Duodenal mucosa (tissue), 2 donors: Measurements from ENCODE around the gene FLVCR2.
"Not testable (repeated sequence)": the region's sequence is repeated elsewhere in the genome, so short reads cannot be mapped to it uniquely, and the experiment has no call there.

Source experiments
- H3K27ac ChIP-seq: one replicate; pipeline ENCODE4 v1.7.0; 2013; ENCODE audit warnings: low read depth, low read length
- H3K27me3 ChIP-seq, 2 donors: one replicate each; pipeline ENCODE4 v1.7.0; 2013; ENCODE audit warnings: low read length in 2 of 2, control low read depth in 1 of 2; ENCODE audit not compliant: insufficient read depth in 2 of 2, control insufficient read depth in 1 of 2
- H3K36me3 ChIP-seq, 2 donors: one replicate each; pipeline ENCODE4 v1.7.0; 2013; ENCODE audit warnings: low read length in 2 of 2, control low read depth in 1 of 2; ENCODE audit not compliant: insufficient read depth in 2 of 2, control insufficient read depth in 1 of 2
- H3K4me1 ChIP-seq, 2 donors: one replicate each; pipeline ENCODE4 v1.7.0; 2013; ENCODE audit warnings: low read length in 2 of 2, control low read depth in 1 of 2; ENCODE audit not compliant: insufficient read depth in 2 of 2, control insufficient read depth in 1 of 2
- H3K4me3 ChIP-seq, 2 donors: one replicate each; pipeline ENCODE4 v1.7.0; 2013; ENCODE audit warnings: low read length in 2 of 2, low read depth in 1 of 2
- H3K9ac ChIP-seq, 2 donors: one replicate each; pipeline ENCODE4 v1.7.0; 2013; ENCODE audit warnings: low read length in 2 of 2, low read depth in 1 of 2
- H3K9me3 ChIP-seq, 2 donors: one replicate each; pipeline ENCODE4 v1.7.0; 2013; ENCODE audit warnings: low read length in 2 of 2, control low read depth in 1 of 2; ENCODE audit not compliant: control insufficient read depth in 1 of 2

Gene FLVCR2

DNA sequence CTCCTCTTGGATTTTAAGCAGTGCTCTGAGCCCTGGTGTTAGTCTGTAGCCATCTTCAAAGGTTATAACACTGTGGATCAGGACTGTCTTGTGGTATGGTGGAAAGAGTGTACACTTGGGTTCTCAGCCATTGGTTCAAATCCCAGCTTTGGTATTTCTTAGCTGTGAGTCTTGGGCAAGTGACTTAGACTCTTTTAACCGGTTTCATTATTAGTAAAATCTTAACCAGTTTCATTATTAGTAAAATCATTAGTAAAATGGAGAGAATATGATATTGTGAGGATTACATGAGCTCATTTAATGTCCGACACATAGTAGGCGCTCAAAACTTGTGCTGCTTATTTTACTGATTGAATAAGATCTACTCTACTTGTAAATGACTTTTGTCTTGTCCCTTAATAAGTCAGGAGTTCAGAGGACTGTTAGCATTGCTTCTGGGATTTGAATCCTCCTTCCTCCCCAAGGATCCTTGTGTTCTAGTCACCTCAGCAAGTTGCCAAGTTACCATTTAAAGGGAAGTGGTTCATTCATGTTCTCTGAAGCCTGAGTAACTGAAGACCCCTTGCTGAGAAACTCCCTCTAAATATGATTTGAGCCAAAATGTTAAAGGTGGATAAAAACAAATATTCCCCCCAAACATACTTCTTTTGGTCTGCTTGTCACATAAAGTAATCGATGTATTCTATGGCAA lies 95.1 kb downstream of the FLVCR2 start:
- Histone ChIP-seq H3K4me3 (no peak overlapping the region), H3K9ac (no peak overlapping the region), H3K9me3 (no peaks in the 10 kb centered on the region), H3K36me3 (peaks cover 0 to 25% of the 10 kb centered on the region in 2 donors), H3K27ac (no peak overlapping the region), H3K4me1 (no peaks in the 10 kb centered on the region), H3K27me3 (no peaks in the 10 kb centered on the region)

DNA sequence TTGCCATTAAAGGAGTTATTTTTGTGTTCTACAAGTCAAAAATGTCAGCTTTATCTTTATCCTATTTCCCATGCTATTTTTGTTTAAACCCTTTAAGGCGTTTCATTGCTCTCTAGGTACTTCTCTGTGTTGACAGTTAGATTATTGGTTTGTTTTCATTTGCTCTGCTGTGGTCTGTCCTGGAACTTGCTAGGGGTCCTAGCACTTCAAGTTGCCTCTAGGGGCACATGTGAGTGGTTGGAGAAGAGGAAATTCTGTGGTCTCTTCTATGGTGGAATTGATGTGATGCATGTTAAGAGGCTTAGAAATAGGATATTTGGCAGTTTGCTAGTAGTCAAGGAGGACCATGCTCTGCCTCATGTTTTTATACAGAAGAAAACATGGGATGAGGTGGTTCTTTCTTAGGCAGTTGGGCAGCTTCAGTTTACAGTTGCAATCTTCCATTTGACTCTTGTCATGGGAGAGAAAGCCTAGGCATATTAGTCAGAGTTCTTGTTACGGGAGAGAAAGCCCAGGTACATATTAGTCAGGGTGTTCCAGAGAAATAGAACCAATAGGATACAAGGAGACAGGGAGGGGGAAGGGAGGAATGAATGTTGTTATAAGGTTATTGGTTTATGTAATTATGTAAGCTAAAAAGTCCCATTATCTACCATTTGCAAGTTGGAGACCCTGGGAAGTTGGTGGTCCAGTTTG lies 97.0 kb downstream of the FLVCR2 start:
- H3K27me3 ChIP-seq: no peaks in the 10 kb centered on the region
- no peaks in the 10 kb centered on the region for H3K9me3 ChIP-seq
- H3K36me3 ChIP-seq: peaks cover 0 to 10% of the 10 kb centered on the region in 2 donors
- no peaks in the 10 kb centered on the region for H3K4me1 ChIP-seq
- H3K4me3 ChIP-seq: no peak overlapping the region
- H3K27ac ChIP-seq: no peak overlapping the region
- no peak overlapping the region for H3K9ac ChIP-seq

DNA sequence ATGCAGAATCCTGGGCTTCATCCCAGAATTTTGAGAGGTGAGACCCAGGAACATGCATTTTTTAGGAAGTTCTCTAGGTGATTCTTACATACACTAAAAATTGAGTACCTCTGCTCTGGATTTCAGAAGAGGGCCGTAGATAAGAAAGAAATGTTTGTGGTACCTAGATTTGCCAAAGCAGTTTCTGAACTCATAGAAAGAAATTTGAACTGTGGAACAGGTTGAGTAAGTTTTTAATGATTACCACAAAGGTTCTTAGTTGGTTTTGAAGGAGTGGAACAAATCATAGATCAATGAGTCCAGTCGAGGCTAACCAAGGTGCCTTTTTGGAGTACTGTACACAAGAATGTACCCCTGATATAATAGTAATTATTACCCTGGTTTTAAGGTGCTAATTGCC lies 107.5 kb downstream of the FLVCR2 start:
- H3K27ac ChIP-seq: no peak overlapping the region
- no peaks in the 10 kb centered on the region for H3K9me3 ChIP-seq
- no peak overlapping the region for H3K9ac ChIP-seq
- peaks cover 7 to 36% of the 10 kb centered on the region in 2 donors for H3K36me3 ChIP-seq
- H3K27me3 ChIP-seq: no peaks in the 10 kb centered on the region
- no peak overlapping the region for H3K4me3 ChIP-seq
- no peaks in the 10 kb centered on the region for H3K4me1 ChIP-seq

DNA sequence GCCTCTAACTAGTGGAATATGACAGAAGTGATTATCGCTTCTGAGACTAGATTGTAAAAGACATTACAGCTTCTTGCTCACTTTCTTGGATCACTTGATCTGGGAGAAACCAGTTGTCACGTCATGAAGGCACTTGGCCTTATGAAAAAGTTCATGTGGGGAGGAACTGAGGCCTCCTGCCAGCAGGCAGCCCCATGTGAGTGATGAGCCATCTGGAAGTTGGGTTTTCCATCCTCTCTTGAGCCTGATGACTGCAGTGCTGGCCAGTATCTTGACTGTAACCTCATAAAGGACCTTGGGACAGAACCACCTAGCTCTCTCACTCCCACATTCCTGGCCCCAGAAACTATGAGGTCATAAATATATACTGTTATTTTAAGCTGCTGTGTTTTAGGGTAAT lies 110.6 kb downstream of the FLVCR2 start:
- Histone ChIP-seq H3K9me3 (no peaks in the 10 kb centered on the region), H3K4me3 (no peak overlapping the region), H3K27me3 (no peaks in the 10 kb centered on the region), H3K27ac (no peak overlapping the region), H3K9ac (no peak overlapping the region), H3K36me3 (peaks cover 10 to 31% of the 10 kb centered on the region in 2 donors), H3K4me1 (no peaks in the 10 kb centered on the region)

DNA sequence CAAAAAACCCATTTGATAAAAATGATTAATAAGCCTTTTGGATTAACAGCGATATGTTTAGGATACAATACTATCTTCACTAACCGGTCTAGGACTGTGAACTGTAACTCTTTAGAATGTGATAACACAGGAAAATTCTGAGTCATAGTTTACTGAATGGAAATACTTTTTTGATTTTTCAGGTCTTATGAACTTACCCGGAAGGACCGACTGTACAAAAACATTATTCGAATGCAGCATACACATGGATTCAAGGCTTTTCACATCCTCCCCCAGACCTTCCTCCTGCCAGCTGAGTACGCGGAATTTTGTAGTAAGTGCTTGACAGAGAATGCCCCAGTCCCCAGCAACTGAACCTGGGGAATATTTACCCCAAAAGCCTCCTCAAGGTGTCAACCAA lies 111.6 kb downstream of the FLVCR2 start:
- H3K36me3 ChIP-seq: peaks cover 10 to 31% of the 10 kb centered on the region in 2 donors
- H3K9me3 ChIP-seq: no peaks in the 10 kb centered on the region
- H3K27me3 ChIP-seq: no peaks in the 10 kb centered on the region
- H3K9ac ChIP-seq: no peak overlapping the region
- no peaks in the 10 kb centered on the region for H3K4me1 ChIP-seq
- no peak overlapping the region for H3K27ac ChIP-seq
- H3K4me3 ChIP-seq: no peak overlapping the region

DNA sequence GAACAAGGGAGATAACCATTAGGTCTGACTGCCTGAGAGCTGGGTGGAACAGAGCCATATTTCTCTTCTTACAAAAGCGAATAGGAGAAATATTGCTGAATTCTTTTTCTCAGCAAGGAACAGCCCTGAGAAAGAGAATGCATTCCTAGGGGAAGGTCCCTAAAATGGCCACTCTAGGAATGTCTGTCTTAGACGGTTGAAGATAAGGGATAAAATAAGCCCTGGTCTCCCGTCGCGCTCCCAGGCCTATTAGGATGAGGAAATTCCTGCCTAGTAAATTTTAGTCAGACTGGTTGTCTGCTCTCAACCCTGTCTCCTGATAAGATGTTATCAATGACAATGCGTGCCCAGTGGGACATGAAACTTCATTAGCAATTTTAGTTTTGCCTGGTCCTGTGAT lies 116.6 kb downstream of the FLVCR2 start:
- peaks cover 17 to 40% of the 10 kb centered on the region in 2 donors for H3K36me3 ChIP-seq
- not testable (repeated sequence) for H3K4me3 ChIP-seq, H3K4me1 ChIP-seq, H3K9me3 ChIP-seq, H3K27me3 ChIP-seq, H3K27ac ChIP-seq, H3K9ac ChIP-seq

DNA sequence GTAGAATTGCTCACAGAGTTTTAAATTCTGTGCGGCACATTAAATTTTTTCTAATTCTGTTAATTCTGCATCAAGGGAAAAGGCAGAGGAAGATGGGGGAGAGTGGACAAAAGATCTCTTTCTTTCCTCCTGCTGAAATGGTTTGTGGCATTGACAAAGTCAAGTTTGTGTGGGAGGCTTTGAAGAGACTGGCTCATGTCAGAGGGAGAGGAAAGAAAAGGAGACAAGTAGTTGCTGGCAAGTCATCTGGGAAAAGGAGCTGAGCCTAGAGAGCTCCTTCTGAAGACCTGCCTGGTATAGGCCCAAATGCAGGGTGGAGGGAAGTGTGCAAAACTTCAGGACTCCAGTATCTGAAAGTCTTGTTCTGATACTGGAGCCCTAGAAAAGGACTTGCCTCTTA lies 119.0 kb downstream of the FLVCR2 start:
- Histone ChIP-seq H3K36me3 (peaks cover 12 to 36% of the 10 kb centered on the region in 2 donors), H3K4me3 (no peak overlapping the region), H3K4me1 (no peaks in the 10 kb centered on the region), H3K9me3 (no peaks in the 10 kb centered on the region), H3K27me3 (no peaks in the 10 kb centered on the region), H3K27ac (no peak overlapping the region), H3K9ac (no peak overlapping the region)
